ENCODE measurements around the gene KNDC1. TPM values are rescaled to one million over a fixed set of nuclear protein-coding genes. Genes with fewer than 3 reads are reported as not detected.

Gene KNDC1, protein sequence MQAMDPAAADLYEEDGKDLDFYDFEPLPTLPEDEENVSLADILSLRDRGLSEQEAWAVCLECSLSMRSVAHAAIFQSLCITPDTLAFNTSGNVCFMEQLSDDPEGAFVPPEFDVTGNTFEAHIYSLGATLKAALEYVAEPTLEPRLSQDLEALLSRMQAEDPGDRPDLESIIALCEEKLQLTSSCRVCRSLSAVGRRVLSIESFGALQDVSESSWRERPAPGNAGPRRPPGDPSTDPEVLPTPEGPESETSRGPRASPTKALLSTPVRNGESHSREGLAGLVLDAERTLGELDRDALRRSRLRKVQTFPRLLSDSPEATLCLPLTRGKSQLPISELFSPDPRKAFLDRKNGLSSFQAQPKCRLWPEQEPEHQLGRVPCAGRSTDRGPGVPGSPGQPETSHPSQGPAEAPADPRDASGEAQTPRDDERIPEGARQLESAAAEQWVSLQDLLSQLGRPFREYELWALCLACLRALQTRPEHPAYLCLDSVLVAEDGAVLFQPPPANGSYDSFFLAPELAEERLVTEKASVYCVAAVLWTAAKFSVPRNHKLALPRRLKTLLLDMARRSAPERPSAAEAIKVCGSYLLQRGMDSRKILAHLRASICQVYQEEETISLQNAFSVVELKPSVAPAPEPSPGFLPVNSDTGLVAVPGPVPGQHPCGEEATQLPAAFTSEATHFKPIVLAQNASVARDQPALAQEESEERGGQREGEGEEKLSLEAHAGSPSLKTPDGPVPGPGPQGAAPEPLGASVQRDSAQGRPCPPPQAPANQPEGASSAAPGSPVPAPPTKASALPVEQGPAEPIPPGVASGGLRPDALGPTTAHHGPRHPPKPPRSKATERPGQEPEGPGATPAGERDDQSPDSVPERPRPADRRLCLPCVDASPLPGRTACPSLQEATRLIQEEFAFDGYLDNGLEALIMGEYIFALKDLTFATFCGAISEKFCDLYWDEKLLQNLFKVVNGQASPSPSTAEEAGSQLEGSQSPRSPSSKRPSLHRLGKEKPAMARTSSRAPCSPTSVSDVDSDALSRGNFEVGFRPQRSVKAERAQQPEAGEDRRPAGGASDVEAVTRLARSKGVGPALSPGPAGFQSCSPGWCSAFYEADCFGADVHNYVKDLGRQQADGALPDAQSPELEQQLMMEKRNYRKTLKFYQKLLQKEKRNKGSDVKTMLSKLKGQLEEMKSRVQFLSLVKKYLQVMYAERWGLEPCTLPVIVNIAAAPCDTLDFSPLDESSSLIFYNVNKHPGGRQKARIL (N-terminal part only)
- total RNA-seq (2014; rRNA removed; shearing (Covaris generic)) = under 0.01 and 0.19 TPM in 2 replicates

DNA sequence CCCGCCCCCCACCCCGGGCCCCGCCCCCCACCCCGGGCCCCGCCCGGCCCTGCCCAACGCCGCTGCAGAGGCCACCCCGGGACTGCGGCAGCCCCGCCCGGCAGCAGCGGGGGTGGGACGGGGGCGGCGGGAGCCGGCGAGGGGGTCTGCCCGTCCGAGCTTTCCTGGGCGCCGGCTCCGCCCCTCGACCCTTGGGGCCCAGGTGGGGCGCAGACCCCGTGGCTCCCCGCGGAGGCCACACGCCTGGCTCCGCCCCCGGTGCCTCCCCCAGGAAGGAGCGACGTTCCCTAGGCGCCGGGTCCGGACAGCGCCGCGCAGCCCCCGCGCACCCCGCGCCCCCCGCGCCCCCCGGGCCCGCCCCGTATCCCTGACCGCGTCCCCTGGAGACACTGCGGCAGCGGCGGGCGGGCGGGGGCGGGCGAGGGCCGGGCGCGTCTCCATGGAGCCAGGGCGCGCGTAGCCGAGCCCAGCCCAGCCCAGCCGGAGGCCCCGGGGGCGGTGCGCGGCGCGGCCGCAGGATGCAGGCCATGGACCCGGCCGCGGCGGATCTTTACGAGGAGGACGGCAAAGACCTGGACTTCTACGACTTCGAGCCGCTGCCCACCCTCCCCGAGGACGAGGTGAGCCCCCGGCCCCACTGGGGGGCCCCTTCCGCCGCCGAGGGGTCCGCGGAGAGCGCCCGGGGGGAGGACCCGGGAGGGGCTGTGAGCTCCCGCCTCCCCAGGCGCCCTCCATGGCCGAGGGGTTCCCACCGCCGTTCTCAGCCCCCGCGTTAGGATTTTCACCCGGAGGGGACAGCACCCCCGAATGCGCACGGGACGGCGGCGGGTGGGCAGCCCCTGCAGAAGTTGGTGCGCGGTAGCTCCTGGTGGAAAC is at the start of gene KNDC1:
TSS of gene KNDC1 (plus strand) at position 270 of the 876 bp plus-strand sequence. CDS start at position 519, 249 bp downstream.

DNA sequence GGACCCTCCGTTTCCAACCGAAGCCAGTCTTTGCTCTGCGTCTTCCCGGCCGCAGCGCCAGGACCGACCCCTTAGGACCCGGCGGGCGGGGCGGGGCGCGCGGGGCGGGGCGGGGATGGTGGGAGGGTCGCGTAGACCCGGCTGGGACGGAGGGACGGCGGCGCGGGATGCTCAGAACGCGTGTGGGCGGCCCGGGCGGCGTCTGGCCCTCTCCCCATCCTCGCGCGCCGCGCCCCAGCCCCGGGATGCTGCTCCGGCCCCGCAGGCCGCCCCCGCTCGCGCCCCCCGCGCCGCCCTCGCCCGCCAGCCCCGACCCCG is 70.0 kb downstream of the KNDC1 start, which contains the start of gene UTF1:
TSS of gene UTF1 (plus strand) at position 174 of the 318 bp plus-strand sequence. CDS start at position 246, 72 bp downstream.

DNA sequence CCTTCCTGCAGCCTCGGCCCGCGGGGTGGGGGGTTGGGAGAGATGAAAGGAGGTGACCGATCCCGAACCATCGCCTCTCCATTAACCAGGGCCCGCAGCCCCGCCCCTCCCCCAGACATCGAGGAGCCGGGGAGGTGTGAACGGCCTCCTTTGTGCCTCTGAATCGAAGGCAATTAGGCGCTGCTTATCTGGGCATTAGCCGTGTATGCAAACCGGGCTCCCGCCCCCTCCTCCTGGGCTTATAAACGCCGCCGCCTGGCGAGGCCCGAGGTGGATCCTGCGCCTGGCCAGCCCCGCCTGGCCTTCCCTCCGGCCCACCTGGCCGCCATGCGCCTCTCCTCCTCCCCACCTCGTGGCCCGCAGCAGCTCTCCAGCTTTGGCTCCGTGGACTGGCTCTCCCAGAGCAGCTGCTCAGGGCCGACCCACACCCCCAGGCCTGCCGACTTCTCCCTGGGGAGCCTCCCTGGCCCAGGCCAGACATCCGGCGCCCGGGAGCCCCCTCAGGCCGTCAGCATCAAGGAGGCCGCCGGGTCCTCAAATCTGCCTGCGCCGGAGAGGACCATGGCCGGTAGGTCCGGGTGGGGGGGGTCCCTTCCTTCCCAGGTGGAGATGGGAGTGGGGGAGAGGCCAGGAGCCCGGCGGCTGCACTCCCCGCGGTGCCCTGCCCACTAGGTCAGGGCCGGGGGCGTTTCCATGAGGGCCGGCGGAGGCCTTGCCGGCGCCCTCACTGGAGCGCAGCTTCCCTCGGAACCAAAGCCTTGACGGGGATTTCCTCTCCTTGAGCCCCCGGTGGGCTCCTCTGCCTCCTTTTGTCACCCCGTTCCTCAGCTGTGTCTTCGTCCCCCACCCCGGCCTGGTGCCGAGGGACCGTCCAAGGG is 77.8 kb downstream of the KNDC1 start, which contains the start of gene VENTX:
TSS of gene VENTX (plus strand) at position 268 of the 878 bp plus-strand sequence. CDS start at position 328, 60 bp downstream.

Other genes with a start within 250 kb of the KNDC1 start
- gene CFAP46, start 217.6 kb upstream of the KNDC1 start, total RNA-seq (2014; rRNA removed; shearing (Covaris generic)) = not detected in 2 replicates
- gene ADGRA1, start 72.3 kb upstream of the KNDC1 start, total RNA-seq (2014; rRNA removed; shearing (Covaris generic)) = not detected in 2 replicates
- gene UTF1, start 70.0 kb downstream of the KNDC1 start, total RNA-seq (2014; rRNA removed; shearing (Covaris generic)) = not detected in 2 replicates
- not detected in 2 replicates for gene VENTX, start 77.6 kb downstream of the KNDC1 start, total RNA-seq (2014; rRNA removed; shearing (Covaris generic))
- gene ADAM8, start 116.6 kb downstream of the KNDC1 start, total RNA-seq (2014; rRNA removed; shearing (Covaris generic)) = 4.5 and 4.6 TPM in 2 replicates
- 64.2 and 72.5 TPM in 2 replicates for gene TUBGCP2, start 148.7 kb downstream of the KNDC1 start, total RNA-seq (2014; rRNA removed; shearing (Covaris generic))
- 55.6 and 66.6 TPM in 2 replicates for gene ZNF511, start 148.7 kb downstream of the KNDC1 start, total RNA-seq (2014; rRNA removed; shearing (Covaris generic))
- gene CALY, start 176.7 kb downstream of the KNDC1 start, total RNA-seq (2014; rRNA removed; shearing (Covaris generic)) = 0.41 TPM in 1 of 2 replicates, not detected in the other
- gene PRAP1, start 187.2 kb downstream of the KNDC1 start, total RNA-seq (2014; rRNA removed; shearing (Covaris generic)) = not detected in 2 replicates
- 56.1 and 56.8 TPM in 2 replicates for gene FUOM, start 197.8 kb downstream of the KNDC1 start, total RNA-seq (2014; rRNA removed; shearing (Covaris generic))
- gene ECHS1, start 213.1 kb downstream of the KNDC1 start, total RNA-seq (2014; rRNA removed; shearing (Covaris generic)) = 81.7 and 94.4 TPM in 2 replicates
- gene PAOX, start 219.0 kb downstream of the KNDC1 start, total RNA-seq (2014; rRNA removed; shearing (Covaris generic)) = not detected in 2 replicates
- 55.5 and 57.6 TPM in 2 replicates for gene MTG1, start 233.9 kb downstream of the KNDC1 start, total RNA-seq (2014; rRNA removed; shearing (Covaris generic))

Data from A375 (cell line).